Left ventricle myocardium inferior (tissue), 1 donor: ENCODE results near the gene TNIK. TPM values are rescaled to one million over a fixed set of nuclear protein-coding genes. Genes with fewer than 3 reads are reported as not detected.

Experiments used
- DNase-seq: peaks from one replicate; pipeline ENCODE4 v3.0.0-alpha.2; 2020
- H3K27ac ChIP-seq: fragments of 200-600 bp; replicated peaks from 2 replicates; pipeline ENCODE4 v1.8.0; 2021
- H3K27me3 ChIP-seq: fragments of 200-600 bp; 2 replicates; pipeline ENCODE4 v1.8.0; 2021; ENCODE audit warnings: low read depth
- H3K36me3 ChIP-seq: fragments of 200-600 bp; 2 replicates; pipeline ENCODE4 v1.8.0; 2021
- H3K4me1 ChIP-seq: fragments of 200-600 bp; 2 replicates; pipeline ENCODE4 v1.8.0; 2021
- H3K4me3 ChIP-seq: fragments of 200-600 bp; 2 replicates; pipeline ENCODE4 v1.8.0; 2021; ENCODE audit warnings: mild to moderate bottlenecking, moderate library complexity
- H3K9me3 ChIP-seq: fragments of 200-600 bp; replicated peaks from 2 replicates; pipeline ENCODE4 v1.8.0; 2021
- intact Hi-C: fragments of 100-400 bp; cut with micrococcal nuclease; formaldehyde crosslinking; loops from one replicate; pipeline ENCODE4 v1.11.0; 2022
- total RNA-seq: library from RNA; stranded (reverse); fragmentation: NEBNext Ultra II Directional; extraction: Animal tissue kit (Norgen Biotek cat#: 25700); gene quantifications from one replicate; pipeline ENCODE4 v1.2.1, GENCODE V29; 2021
- TF ChIP-seq, protein P1 (sequence below): fragments of 200-600 bp; IDR thresholded peaks from 2 replicates; pipeline ENCODE4 v1.8.0; 2021; ENCODE audit warnings: antibody characterized with exemption, mild to moderate bottlenecking, borderline replicate concordance
- donor health status: DM: no; HTN: yes; CAD: no; lungs with severe emphysema.

The TNIK gene
- total RNA-seq, 1 donor from 2014 or later: 28.6 TPM

DNA sequence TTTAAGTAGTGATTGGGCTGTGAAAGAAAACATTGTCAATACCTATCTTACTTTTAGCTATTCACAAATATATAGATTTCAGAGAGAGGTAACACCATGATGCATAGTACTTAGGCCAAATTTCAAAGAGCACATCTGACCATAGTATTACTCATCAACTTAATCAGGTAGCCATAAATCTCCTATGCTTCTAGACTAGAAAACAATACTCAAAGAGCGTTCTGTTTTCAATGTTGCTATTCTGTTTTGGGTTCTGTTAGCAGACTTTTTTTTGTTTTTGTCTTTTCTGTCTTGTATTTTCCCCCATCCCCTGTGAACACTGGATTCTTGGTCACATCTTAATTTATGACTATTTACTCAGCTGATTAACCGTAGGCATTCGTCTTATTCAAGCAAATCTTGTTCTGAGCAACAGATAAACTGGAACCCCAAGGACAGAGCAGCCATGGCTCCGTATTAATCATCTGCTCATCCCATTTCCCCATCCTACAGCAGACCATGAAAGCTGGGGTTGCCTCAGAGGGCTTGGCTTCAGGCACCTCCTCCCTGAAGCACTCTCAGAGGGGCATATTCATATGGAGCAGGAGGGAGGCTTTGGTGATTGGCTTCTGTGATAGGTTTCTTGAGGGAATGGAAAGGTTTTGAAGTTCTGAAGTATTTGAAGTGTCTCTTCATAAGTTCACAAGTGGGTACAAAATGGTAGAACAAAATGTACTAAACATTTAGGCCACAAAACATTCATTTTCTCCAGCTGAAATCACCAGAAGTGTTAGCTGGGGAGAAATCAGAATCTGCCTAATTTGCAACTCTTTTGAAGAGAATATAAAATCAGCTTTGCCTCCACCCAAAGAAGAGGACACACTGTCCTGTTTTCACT is 105.3 kb downstream of the TNIK start:
- TF ChIP-seq, protein P1, sequence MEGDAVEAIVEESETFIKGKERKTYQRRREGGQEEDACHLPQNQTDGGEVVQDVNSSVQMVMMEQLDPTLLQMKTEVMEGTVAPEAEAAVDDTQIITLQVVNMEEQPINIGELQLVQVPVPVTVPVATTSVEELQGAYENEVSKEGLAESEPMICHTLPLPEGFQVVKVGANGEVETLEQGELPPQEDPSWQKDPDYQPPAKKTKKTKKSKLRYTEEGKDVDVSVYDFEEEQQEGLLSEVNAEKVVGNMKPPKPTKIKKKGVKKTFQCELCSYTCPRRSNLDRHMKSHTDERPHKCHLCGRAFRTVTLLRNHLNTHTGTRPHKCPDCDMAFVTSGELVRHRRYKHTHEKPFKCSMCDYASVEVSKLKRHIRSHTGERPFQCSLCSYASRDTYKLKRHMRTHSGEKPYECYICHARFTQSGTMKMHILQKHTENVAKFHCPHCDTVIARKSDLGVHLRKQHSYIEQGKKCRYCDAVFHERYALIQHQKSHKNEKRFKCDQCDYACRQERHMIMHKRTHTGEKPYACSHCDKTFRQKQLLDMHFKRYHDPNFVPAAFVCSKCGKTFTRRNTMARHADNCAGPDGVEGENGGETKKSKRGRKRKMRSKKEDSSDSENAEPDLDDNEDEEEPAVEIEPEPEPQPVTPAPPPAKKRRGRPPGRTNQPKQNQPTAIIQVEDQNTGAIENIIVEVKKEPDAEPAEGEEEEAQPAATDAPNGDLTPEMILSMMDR: no peak
- Histone ChIP-seq H3K27ac (no peak overlapping the region), H3K4me1 (peaks cover 16% of the 10 kb centered on the region), H3K36me3 (no peaks in the 10 kb centered on the region), H3K9me3 (no peaks in the 10 kb centered on the region), H3K4me3 (no peak overlapping the region), H3K27me3 (no peaks in the 10 kb centered on the region)
- intact Hi-C loops: no loop called here
- no peak for DNase-seq

DNA sequence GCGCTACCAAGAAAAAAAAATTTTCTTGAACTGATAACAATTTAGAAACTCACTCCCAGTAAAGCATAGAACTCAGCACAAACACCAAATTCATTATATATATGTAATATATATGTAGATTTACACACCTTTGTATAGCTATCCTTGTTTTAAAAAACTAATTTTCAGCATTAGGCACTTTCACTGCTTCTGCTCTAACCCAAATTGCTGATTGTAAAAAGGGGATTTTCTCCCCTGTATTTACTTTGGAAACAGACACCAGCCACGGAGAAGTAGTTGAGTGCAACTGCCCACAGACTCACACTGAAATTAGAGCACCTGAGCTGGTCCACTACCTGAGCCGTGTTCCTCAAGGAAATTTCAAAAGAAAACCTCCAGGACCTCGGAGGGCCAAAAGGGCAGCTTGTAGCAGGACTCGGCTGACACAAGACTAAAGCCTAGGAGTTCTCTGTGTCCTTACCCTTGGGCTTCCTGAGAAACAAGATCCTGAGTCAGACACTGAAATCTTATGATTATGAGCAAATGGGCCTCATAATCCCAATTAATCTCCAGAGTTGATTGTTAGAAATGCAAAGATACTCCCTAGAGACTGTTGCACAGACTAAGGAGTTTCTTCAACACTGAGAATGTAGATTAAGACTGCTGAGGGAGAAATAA is 106.0 kb downstream of the TNIK start:
- H3K9me3 ChIP-seq: no peaks in the 10 kb centered on the region
- DNase-seq: no peak
- H3K4me1 ChIP-seq: peaks cover 23% of the 10 kb centered on the region
- TF ChIP-seq, protein P1: no peak
- no peak overlapping the region for H3K27ac ChIP-seq
- no peak overlapping the region for H3K4me3 ChIP-seq
- no peaks in the 10 kb centered on the region for H3K27me3 ChIP-seq
- no peaks in the 10 kb centered on the region for H3K36me3 ChIP-seq
- intact Hi-C loops: no loop called here

DNA sequence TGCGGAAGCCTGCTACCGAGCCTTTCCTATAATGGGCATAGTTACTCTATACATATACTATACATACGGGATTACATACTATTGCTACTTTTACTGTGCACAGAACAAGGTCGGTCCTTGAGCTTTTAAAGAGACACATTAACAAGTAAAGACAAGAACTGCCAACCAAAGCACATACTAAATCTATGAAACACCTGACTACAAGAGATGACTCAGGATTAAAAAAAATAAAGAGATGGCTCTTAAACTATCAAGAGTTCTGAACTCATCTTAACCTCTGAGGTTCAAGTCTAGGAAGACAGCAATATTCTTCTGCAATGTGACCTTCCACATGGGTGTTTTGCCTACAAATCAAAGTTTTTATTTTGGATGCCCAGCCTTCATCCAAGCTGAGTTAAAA is 106.8 kb downstream of the TNIK start:
- H3K9me3 ChIP-seq: no peaks in the 10 kb centered on the region
- H3K4me1 ChIP-seq: peaks cover 29% of the 10 kb centered on the region
- H3K36me3 ChIP-seq: no peaks in the 10 kb centered on the region
- TF ChIP-seq, protein P1: no peak
- no peak overlapping the region for H3K27ac ChIP-seq
- intact Hi-C loops: no loop called here
- DNase-seq: no peak
- H3K27me3 ChIP-seq: no peaks in the 10 kb centered on the region
- H3K4me3 ChIP-seq: no peak overlapping the region

DNA sequence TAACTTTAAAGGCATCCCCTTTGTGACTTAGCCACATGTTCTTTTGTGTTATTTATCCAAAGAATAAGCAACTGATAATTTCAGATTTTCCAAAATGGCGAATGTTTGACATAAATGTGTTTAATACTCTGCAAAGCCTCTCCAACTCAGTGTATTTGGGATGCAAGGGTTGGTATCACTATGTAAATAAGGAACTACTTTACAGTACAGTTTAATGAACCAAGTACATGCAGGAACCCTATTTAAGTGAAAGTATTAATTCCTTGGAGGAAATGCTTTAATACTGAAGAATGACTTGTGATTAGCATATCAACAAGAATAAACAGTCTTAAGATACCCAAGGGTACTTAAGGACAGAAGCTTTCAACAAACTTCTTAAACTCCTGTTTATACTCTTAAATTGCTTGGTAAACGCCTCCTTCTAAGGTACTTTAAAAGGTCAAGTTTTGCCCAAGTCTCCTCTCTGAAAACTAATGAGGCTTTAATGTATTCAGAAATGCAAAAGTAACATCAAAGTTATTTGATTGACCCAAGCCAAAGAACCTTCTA is 107.7 kb downstream of the TNIK start:
- TF ChIP-seq, protein P1: no peak
- no peak for DNase-seq
- H3K36me3 ChIP-seq: no peaks in the 10 kb centered on the region
- H3K27me3 ChIP-seq: no peaks in the 10 kb centered on the region
- no peaks in the 10 kb centered on the region for H3K9me3 ChIP-seq
- intact Hi-C loops: no loop called here
- H3K4me1 ChIP-seq: peaks cover 35% of the 10 kb centered on the region
- H3K27ac ChIP-seq: no peak overlapping the region
- no peak overlapping the region for H3K4me3 ChIP-seq

DNA sequence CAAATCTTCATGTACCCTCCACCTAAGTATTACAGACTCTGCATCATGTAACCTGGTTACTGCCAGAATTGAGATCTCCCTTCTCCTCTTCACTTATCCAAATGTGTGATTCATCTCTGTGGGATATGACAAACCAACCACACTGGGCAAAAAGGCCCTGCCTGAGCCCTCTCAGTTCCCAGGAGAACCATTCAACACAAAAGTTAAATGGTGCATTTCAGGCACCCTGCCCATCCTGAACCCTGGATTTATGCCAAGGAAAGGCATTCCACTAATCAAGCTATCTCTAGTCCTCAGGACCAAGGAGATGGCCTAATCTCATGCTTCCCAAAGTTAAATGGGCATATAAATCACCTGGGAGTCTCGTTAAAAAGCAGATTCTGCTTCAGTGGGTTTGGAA is 108.5 kb downstream of the TNIK start:
- Histone ChIP-seq H3K36me3 (no peaks in the 10 kb centered on the region), H3K9me3 (no peaks in the 10 kb centered on the region), H3K27ac (no peak overlapping the region), H3K4me3 (no peak overlapping the region), H3K27me3 (no peaks in the 10 kb centered on the region), H3K4me1 (peaks cover 43% of the 10 kb centered on the region)
- intact Hi-C loops: no loop called here
- TF ChIP-seq, protein P1: no peak
- DNase-seq: no peak
